Measurements from ENCODE around the gene SELENOM. TPM values are rescaled to one million over a fixed set of nuclear protein-coding genes. Genes with fewer than 3 reads are reported as not detected.

Gene SELENOM
- total and polyA plus RNA-seq, 2 of the 8 experiments (the other 6 are each of a cell fraction or from before 2014, with no cell fraction given), result 22.7 to 40.0 TPM

DNA sequence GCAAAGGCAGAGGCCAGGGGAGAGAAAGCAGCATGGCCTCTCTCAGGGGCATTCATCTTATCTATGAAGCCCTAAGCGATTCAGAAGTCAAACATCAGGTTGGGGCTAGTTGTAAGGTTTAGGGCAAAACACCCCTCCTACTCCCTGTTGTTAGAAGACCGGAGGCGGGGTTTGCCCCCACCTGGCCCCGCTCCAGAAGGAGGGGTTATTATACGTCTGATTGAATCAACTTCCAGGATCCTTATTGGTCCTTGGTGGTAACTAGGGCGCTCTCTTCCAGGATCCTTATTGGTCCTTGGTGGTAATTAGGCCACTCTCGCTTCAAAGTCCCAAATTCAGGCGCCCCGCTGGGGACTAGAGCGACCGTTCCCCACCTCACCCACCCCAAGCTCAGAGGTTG, 38.4 kb downstream of the SELENOM start (continued):
- TF ChIP-seq CTBP2 (IDR thresholded peaks at IDR 0.05; ENCODE audit: borderline replicate concordance, insufficient read depth, insufficient read length, low read length) (no peak), PHF8 (conservative IDR thresholded peaks at IDR 0.05; ENCODE audit: low read depth, low read length) (no peak)
